Fibroblast of villous mesenchyme (primary cell): ENCODE measurements around the gene SERPINB11. TPM values are rescaled to one million over a fixed set of nuclear protein-coding genes. Genes with fewer than 3 reads are reported as not detected.
"Not testable (repeated sequence)": the region's sequence is repeated elsewhere in the genome, so short reads cannot be mapped to it uniquely, and the experiment has no call there.

Source experiments
- DNase-seq: peaks from one replicate; pipeline ENCODE4 v3.0.0-alpha.2; 2010; ENCODE audit warnings: low read depth
- H3K4me3 ChIP-seq: 2 replicates; pipeline ENCODE4 v1.5.1; 2011; ENCODE audit warnings: low read depth, mild to moderate bottlenecking, low read length
- CTCF ChIP-seq: IDR thresholded peaks from 2 replicates; pipeline ENCODE4 v1.5.1; 2012; ENCODE audit warnings: low read depth, mild to moderate bottlenecking, low read length; ENCODE audit not compliant: insufficient read depth
- total RNA-seq: library from RNA; depleted of rRNA; stranded (reverse); fragments of >200 nt; gene quantifications from 2 replicates; pipeline ENCODE4 v1.2.3, GENCODE V29; 2012

Gene SERPINB11, protein sequence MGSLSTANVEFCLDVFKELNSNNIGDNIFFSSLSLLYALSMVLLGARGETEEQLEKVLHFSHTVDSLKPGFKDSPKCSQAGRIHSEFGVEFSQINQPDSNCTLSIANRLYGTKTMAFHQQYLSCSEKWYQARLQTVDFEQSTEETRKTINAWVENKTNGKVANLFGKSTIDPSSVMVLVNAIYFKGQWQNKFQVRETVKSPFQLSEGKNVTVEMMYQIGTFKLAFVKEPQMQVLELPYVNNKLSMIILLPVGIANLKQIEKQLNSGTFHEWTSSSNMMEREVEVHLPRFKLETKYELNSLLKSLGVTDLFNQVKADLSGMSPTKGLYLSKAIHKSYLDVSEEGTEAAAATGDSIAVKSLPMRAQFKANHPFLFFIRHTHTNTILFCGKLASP
- not detected in 2 replicates for total RNA-seq

DNA sequence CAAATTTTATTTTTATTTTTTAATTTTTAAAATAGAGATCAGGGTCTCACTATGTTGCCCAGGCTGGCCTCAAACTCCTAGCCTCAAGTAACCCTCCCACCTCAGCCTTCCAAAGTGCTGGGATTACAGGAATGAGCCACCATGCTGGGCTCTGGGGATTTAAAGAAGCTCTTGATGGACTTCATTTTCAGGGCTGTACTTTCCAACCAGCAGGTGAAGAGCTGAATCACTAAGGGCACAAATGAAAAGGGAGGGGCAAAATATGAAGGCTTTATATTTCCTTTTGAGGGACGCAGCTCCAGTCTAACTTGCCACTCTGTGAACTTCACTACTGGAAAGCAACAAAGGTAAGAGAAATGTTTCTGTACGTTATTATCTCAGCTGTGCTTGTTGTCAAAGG is at the start of gene SERPINB11:
Gene SERPINB11, plus strand, starts transcription at position 301 of the 400 bp plus-strand sequence. CDS start 7,234 bp downstream, outside the sequence.
- TF ChIP-seq CTCF: no peak
- no peak within 1 kb of the TSS for H3K4me3 ChIP-seq
- no peak for DNase-seq

GRCh38 chr18:63658920-63659319 is 43.8 kb upstream of the SERPINB11 start:
- not testable (repeated sequence) for H3K4me3 ChIP-seq, DNase-seq

GRCh38 chr18:63661750-63662149 is 41.0 kb upstream of the SERPINB11 start, which contains the start of gene SERPINB3:
Gene SERPINB3, minus strand, starts transcription at chr18:63661893. Its CDS starts 677 bp downstream, at chr18:63661216.
- not testable (repeated sequence) for DNase-seq

GRCh38 chr18:63664571-63664970 is 38.2 kb upstream of the SERPINB11 start:
- no peak for DNase-seq
- no peak overlapping the region for H3K4me3 ChIP-seq
- no peak for TF ChIP-seq CTCF

More at GRCh38 chr18:63661750-63662149, 41.0 kb upstream of the SERPINB11 start, which contains the start of gene SERPINB3:
- not testable (repeated sequence) for H3K4me3 ChIP-seq

DNA sequence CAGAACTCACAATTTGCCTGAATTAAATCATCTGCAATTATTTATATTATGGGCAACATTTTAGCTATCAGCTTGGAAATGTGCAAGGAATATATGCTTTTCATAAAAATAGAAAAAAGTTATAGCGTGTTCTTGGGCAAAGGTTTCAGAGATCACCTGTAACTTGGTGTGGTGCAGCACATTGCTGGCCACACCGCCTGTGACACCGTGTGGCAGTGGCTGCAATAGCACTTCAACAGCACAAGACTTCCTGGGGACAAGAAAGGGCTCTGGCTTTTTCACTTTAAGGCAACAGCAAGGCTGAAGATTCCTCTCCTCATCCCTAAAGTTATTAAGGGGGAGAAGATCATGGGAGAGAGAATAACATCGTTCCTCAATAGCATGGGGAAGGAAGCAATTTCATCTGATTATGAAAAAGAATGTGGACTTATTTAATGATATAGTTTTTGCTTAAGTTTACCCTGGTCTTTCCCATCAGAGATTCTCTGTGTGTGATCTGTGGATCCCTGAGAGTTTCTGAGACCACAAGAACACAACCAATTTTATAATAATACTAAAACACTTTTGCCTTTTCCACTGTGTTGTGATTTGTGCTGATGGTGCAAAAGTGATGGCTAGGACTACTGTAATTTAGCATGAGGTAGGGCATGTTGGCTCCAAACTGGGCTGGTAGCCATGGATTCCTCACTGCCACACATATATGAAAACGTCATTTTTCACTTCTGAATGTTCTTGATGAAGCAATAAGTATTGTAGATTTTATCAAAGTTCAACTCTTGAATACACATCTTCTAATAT is 26.0 kb upstream of the SERPINB11 start:
- no peak for DNase-seq
- peak; percentile 24 for TF ChIP-seq CTCF
- H3K4me3 ChIP-seq: no peak overlapping the region

- DNase-seq: peak; percentile 40
- no peak overlapping the region for H3K4me3 ChIP-seq
- no peak for TF ChIP-seq CTCF
These were observed 25.1 kb upstream of the SERPINB11 start for GRCh38 chr18:63677500-63678225.

- H3K4me3 ChIP-seq: no peak overlapping the region
- no peak for DNase-seq
- no peak for TF ChIP-seq CTCF
These were observed 22.7 kb upstream of the SERPINB11 start for GRCh38 chr18:63679820-63680606.
